GM23338 (cell line): Measurements from ENCODE around the gene ZNF850. TPM values are rescaled to one million over a fixed set of nuclear protein-coding genes. Genes with fewer than 3 reads are reported as not detected.

Experiments used
- ATAC-seq: fragments of 200-7000 bp; cut with Tn5 transposase; 3 replicates; pipeline ENCODE4 v1.9.1; 2020
- DNase-seq: peaks from one replicate; pipeline ENCODE4 v3.0.0-alpha.2; 2015; ENCODE audit warnings: low spot score
- H2AFZ ChIP-seq: fragments of 200-600 bp; sonication (generic); 2 replicates; pipeline ENCODE4 v1.8.0; 2016; ENCODE audit warnings: antibody characterized with exemption, mild to moderate bottlenecking, moderate library complexity
- H3F3A ChIP-seq: fragments of 200-600 bp; sonication (generic); replicated peaks from 2 replicates; pipeline ENCODE4 v1.8.0; 2017; ENCODE audit warnings: antibody characterized with exemption, mixed run types, low read depth
- H3K27ac ChIP-seq: fragments of 200-600 bp; sonication (generic); 2 replicates; pipeline ENCODE4 v1.6.1; 2016; ENCODE audit warnings: low read depth
- H3K27me3 ChIP-seq: fragments of 200-600 bp; sonication (generic); 2 replicates; pipeline ENCODE4 v1.8.0; 2016; ENCODE audit warnings: mild to moderate bottlenecking, mixed run types, moderate library complexity; ENCODE audit not compliant: insufficient read depth
- H3K36me3 ChIP-seq: fragments of 200-600 bp; sonication (generic); 2 replicates; pipeline ENCODE4 v1.8.0; 2016; ENCODE audit warnings: mild to moderate bottlenecking; ENCODE audit not compliant: insufficient read depth
- H3K4me1 ChIP-seq: fragments of 200-600 bp; sonication (generic); 2 replicates; pipeline ENCODE4 v1.8.0; 2016; ENCODE audit warnings: mild to moderate bottlenecking, moderate library complexity; ENCODE audit not compliant: insufficient read depth
- H3K4me2 ChIP-seq: fragments of 200-600 bp; sonication (generic); 2 replicates; pipeline ENCODE4 v1.7.1; 2017; ENCODE audit warnings: mixed run types
- H3K4me3 ChIP-seq: fragments of 200-600 bp; sonication (generic); 2 replicates; pipeline ENCODE4 v1.6.1; 2016; ENCODE audit warnings: mixed run types
- H3K79me2 ChIP-seq: fragments of 200-600 bp; sonication (generic); replicated peaks from 2 replicates; pipeline ENCODE4 v1.8.0; 2017; ENCODE audit warnings: mild to moderate bottlenecking; ENCODE audit not compliant: insufficient read depth
- H3K9me2 ChIP-seq: fragments of 200-600 bp; sonication (generic); 2 replicates; pipeline ENCODE4 v1.8.0; 2017; ENCODE audit not compliant: insufficient read depth
- H4K20me1 ChIP-seq: fragments of 200-600 bp; sonication (generic); replicated peaks from 2 replicates; pipeline ENCODE4 v1.8.0; 2017; ENCODE audit warnings: mild to moderate bottlenecking; ENCODE audit not compliant: insufficient read depth
- H3K27ac Mint-ChIP-seq: 2 replicates; pipeline ENCODE4 v1.8.0; 2020; ENCODE audit warnings: inconsistent platforms, mild to moderate bottlenecking, moderate library complexity, mixed read lengths
- H3K27me3 Mint-ChIP-seq: 3 replicates; pipeline ENCODE4 v1.8.0; 2022; ENCODE audit warnings: low read depth, mild to moderate bottlenecking, moderate library complexity, mixed read lengths, inconsistent platforms; ENCODE audit not compliant: insufficient read depth, poor library complexity
- H3K36me3 Mint-ChIP-seq: 3 replicates; pipeline ENCODE4 v1.8.0; 2021; ENCODE audit warnings: low read depth, mild to moderate bottlenecking, inconsistent platforms, moderate library complexity, mixed read lengths
- H3K4me1 Mint-ChIP-seq: 3 replicates; pipeline ENCODE4 v1.8.0; 2020; ENCODE audit warnings: mild to moderate bottlenecking, inconsistent platforms, mixed read lengths
- H3K4me3 Mint-ChIP-seq: 3 replicates; pipeline ENCODE4 v1.8.0; 2021; ENCODE audit warnings: moderate library complexity, mild to moderate bottlenecking, inconsistent platforms, mixed read lengths
- H3K9me3 Mint-ChIP-seq: 3 replicates; pipeline ENCODE4 v1.8.0; 2020; ENCODE audit warnings: moderate library complexity, mild to moderate bottlenecking, inconsistent platforms, mixed read lengths
- EZH2 ChIP-seq: fragments of 200-600 bp; sonication (generic); IDR thresholded peaks from one replicate; pipeline ENCODE4 v1.8.0; 2017; ENCODE audit warnings: antibody characterized with exemption, mild to moderate bottlenecking, low read depth; ENCODE audit not compliant: unreplicated experiment
- NANOG ChIP-seq: IDR thresholded peaks from 2 replicates; pipeline ENCODE4 v1.6.1; 2016; ENCODE audit warnings: antibody characterized with exemption, borderline replicate concordance
- ZNF114 ChIP-seq: fragments of 250-450 bp; sonication (Bioruptor Pico); IDR thresholded peaks from 2 replicates; pipeline ENCODE4 v1.5.0; 2020; ENCODE audit warnings: mild to moderate bottlenecking, moderate library complexity
- polyA plus RNA-seq: library from polyadenylated mRNA; unstranded; fragments of >200 nt; fragmentation: Nextera tagmentation; extraction: Ambion mirVana; gene quantifications from 2 replicates; pipeline ENCODE4 v1.2.1, GENCODE V29; 2016
- total RNA-seq: library from RNA; depleted of rRNA; stranded (reverse); fragments of >200 nt; shearing (Covaris generic); gene quantifications from 2 replicates; pipeline ENCODE4 v1.2.3, GENCODE V29; 2014
- TF ChIP-seq, protein P1 (sequence below), 2 experiments: fragments of 200-600 bp in 1 of 2; sonication (generic) in 1 of 2; conservative IDR thresholded peaks; 2 replicates each; pipeline versions ENCODE4 v1.5.1 to v1.6.1; 2016 to 2017; ENCODE audit warnings: antibody characterized with exemption in 2 of 2, low read depth in 2 of 2, mild to moderate bottlenecking in 2 of 2, moderate library complexity in 1 of 2
- TF ChIP-seq, protein P2 (sequence below): fragments of 250-450 bp; sonication (Bioruptor Pico); IDR thresholded peaks from 2 replicates; pipeline ENCODE4 v1.5.0; 2020; ENCODE audit warnings: mild to moderate bottlenecking, moderate library complexity

Gene ZNF850
- total and polyA plus RNA-seq, 2 experiments from 2014 or later = 7.7 to 41.1 TPM

GRCh38 chr19:36773223-36773579, 594 bp upstream of the ZNF850 start:
- Histone ChIP-seq H3K9me2 (no peaks in the 10 kb centered on the region), H2AFZ (peak overlapping the region; percentile 97), H3K4me3 (peak overlapping the region; percentile 80), H4K20me1 (peaks cover 9% of the 10 kb centered on the region; the same call in 1 of the 2 replicates), H3K36me3 (peaks cover 10% of the 10 kb centered on the region; the same call in 1 of the 2 replicates), H3K4me1 (peaks cover 5% of the 10 kb centered on the region; the same call in 1 of the 2 replicates), H3K4me2 (peak overlapping the region; percentile 84), H3K27ac (peak overlapping the region; percentile 98), H3K79me2 (peaks cover 69% of the 10 kb centered on the region), H3F3A (no peaks in the 10 kb centered on the region), H3K27me3 (no peaks in the 10 kb centered on the region)
- Mint-ChIP-seq H3K27me3 (peaks cover 19% of the 10 kb centered on the region), H3K4me1 (peaks cover 9% of the 10 kb centered on the region), H3K36me3 (peaks cover 83% of the 10 kb centered on the region), H3K9me3 (peaks cover 64% of the 10 kb centered on the region), H3K4me3 (peak overlapping the region; percentile 99), H3K27ac (peak overlapping the region; percentile 99)
- TF ChIP-seq, protein P1, sequence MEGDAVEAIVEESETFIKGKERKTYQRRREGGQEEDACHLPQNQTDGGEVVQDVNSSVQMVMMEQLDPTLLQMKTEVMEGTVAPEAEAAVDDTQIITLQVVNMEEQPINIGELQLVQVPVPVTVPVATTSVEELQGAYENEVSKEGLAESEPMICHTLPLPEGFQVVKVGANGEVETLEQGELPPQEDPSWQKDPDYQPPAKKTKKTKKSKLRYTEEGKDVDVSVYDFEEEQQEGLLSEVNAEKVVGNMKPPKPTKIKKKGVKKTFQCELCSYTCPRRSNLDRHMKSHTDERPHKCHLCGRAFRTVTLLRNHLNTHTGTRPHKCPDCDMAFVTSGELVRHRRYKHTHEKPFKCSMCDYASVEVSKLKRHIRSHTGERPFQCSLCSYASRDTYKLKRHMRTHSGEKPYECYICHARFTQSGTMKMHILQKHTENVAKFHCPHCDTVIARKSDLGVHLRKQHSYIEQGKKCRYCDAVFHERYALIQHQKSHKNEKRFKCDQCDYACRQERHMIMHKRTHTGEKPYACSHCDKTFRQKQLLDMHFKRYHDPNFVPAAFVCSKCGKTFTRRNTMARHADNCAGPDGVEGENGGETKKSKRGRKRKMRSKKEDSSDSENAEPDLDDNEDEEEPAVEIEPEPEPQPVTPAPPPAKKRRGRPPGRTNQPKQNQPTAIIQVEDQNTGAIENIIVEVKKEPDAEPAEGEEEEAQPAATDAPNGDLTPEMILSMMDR (conservative IDR thresholded peaks at IDR 0.05; ENCODE audit: low read depth in 2 of 2) = no peak
- TF ChIP-seq, protein P2, sequence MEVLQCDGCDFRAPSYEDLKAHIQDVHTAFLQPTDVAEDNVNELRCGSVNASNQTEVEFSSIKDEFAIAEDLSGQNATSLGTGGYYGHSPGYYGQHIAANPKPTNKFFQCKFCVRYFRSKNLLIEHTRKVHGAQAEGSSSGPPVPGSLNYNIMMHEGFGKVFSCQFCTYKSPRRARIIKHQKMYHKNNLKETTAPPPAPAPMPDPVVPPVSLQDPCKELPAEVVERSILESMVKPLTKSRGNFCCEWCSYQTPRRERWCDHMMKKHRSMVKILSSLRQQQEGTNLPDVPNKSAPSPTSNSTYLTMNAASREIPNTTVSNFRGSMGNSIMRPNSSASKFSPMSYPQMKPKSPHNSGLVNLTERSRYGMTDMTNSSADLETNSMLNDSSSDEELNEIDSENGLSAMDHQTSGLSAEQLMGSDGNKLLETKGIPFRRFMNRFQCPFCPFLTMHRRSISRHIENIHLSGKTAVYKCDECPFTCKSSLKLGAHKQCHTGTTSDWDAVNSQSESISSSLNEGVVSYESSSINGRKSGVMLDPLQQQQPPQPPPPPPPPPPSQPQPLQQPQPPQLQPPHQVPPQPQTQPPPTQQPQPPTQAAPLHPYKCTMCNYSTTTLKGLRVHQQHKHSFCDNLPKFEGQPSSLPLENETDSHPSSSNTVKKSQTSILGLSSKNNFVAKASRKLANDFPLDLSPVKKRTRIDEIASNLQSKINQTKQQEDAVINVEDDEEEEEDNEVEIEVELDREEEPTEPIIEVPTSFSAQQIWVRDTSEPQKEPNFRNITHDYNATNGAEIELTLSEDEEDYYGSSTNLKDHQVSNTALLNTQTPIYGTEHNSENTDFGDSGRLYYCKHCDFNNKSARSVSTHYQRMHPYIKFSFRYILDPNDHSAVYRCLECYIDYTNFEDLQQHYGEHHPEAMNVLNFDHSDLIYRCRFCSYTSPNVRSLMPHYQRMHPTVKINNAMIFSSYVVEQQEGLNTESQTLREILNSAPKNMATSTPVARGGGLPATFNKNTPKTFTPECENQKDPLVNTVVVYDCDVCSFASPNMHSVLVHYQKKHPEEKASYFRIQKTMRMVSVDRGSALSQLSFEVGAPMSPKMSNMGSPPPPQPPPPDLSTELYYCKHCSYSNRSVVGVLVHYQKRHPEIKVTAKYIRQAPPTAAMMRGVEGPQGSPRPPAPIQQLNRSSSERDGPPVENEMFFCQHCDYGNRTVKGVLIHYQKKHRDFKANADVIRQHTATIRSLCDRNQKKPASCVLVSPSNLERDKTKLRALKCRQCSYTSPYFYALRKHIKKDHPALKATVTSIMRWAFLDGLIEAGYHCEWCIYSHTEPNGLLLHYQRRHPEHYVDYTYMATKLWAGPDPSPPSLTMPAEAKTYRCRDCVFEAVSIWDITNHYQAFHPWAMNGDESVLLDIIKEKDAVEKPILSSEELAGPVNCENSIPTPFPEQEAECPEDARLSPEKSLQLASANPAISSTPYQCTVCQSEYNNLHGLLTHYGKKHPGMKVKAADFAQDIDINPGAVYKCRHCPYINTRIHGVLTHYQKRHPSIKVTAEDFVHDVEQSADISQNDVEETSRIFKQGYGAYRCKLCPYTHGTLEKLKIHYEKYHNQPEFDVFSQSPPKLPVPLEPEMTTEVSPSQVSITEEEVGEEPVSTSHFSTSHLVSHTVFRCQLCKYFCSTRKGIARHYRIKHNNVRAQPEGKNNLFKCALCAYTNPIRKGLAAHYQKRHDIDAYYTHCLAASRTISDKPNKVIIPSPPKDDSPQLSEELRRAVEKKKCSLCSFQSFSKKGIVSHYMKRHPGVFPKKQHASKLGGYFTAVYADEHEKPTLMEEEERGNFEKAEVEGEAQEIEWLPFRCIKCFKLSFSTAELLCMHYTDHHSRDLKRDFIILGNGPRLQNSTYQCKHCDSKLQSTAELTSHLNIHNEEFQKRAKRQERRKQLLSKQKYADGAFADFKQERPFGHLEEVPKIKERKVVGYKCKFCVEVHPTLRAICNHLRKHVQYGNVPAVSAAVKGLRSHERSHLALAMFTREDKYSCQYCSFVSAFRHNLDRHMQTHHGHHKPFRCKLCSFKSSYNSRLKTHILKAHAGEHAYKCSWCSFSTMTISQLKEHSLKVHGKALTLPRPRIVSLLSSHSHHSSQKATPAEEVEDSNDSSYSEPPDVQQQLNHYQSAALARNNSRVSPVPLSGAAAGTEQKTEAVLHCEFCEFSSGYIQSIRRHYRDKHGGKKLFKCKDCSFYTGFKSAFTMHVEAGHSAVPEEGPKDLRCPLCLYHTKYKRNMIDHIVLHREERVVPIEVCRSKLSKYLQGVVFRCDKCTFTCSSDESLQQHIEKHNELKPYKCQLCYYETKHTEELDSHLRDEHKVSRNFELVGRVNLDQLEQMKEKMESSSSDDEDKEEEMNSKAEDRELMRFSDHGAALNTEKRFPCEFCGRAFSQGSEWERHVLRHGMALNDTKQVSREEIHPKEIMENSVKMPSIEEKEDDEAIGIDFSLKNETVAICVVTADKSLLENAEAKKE (CRISPR knock-in tag) = no peak
- TF ChIP-seq EZH2 = no peak
- TF ChIP-seq NANOG = no peak
- no peak for TF ChIP-seq ZNF114 (CRISPR knock-in tag)
- ATAC-seq (no peak), DNase-seq (no peak)
